Neural progenitor cell (in vitro differentiated cells): Measurements from ENCODE around the gene DIP2A. TPM values are rescaled to one million over a fixed set of nuclear protein-coding genes. Genes with fewer than 3 reads are reported as not detected.

Experiments used
- DNase-seq: peaks from one replicate; pipeline ENCODE4 v3.0.0-alpha.2; 2016; ENCODE audit warnings: low spot score
- H2AFZ ChIP-seq: fragments of 200-600 bp; sonication (generic); replicated peaks from 2 replicates; pipeline ENCODE4 v1.6.1; 2016; ENCODE audit warnings: antibody characterized with exemption
- H3F3A ChIP-seq: fragments of 200-600 bp; sonication (generic); 2 replicates; pipeline ENCODE4 v1.6.1; 2016; ENCODE audit warnings: antibody characterized with exemption, low read depth
- H3K27ac ChIP-seq: fragments of 200-600 bp; sonication (generic); 2 replicates; pipeline ENCODE4 v1.5.1; 2016; ENCODE audit warnings: mild to moderate bottlenecking
- H3K27me3 ChIP-seq: fragments of 200-600 bp; sonication (generic); 2 replicates; pipeline ENCODE4 v1.6.1; 2016; ENCODE audit warnings: mild to moderate bottlenecking, moderate library complexity
- H3K36me3 ChIP-seq: fragments of 200-600 bp; sonication (generic); 2 replicates; pipeline ENCODE4 v1.5.1; 2016
- H3K4me1 ChIP-seq: fragments of 200-600 bp; sonication (generic); 2 replicates; pipeline ENCODE4 v1.6.1; 2016; ENCODE audit warnings: mixed run types
- H3K4me2 ChIP-seq: fragments of 200-600 bp; sonication (generic); 2 replicates; pipeline ENCODE4 v1.6.1; 2016
- H3K4me3 ChIP-seq: fragments of 200-600 bp; sonication (generic); 2 replicates; pipeline ENCODE4 v1.5.1; 2016
- H3K79me2 ChIP-seq: fragments of 200-600 bp; sonication (generic); 2 replicates; pipeline ENCODE4 v1.6.1; 2016; ENCODE audit warnings: low read depth
- H3K9ac ChIP-seq: fragments of 200-600 bp; sonication (generic); 2 replicates; pipeline ENCODE4 v1.6.1; 2016
- H3K9me3 ChIP-seq: fragments of 200-600 bp; sonication (generic); 2 replicates; pipeline ENCODE4 v1.5.1; 2016; ENCODE audit warnings: low read depth
- H4K20me1 ChIP-seq: fragments of 200-600 bp; sonication (generic); 2 replicates; pipeline ENCODE4 v1.6.1; 2016; ENCODE audit warnings: low read depth
- H3K27ac Mint-ChIP-seq: 3 replicates; pipeline ENCODE4 v1.8.0; 2021; ENCODE audit warnings: mixed read lengths
- H3K27me3 Mint-ChIP-seq: 2 replicates; pipeline ENCODE4 v1.8.0; 2022; ENCODE audit warnings: low read depth, mild to moderate bottlenecking, inconsistent platforms, moderate library complexity, mixed read lengths; ENCODE audit not compliant: insufficient read depth
- H3K36me3 Mint-ChIP-seq: 3 replicates; pipeline ENCODE4 v1.8.0; 2021; ENCODE audit warnings: mixed read lengths
- H3K4me1 Mint-ChIP-seq: 3 replicates; pipeline ENCODE4 v1.8.0; 2021; ENCODE audit warnings: mixed read lengths
- H3K4me3 Mint-ChIP-seq: 3 replicates; pipeline ENCODE4 v1.8.0; 2021; ENCODE audit warnings: mild to moderate bottlenecking, moderate library complexity, mixed read lengths
- H3K9me3 Mint-ChIP-seq: 3 replicates; pipeline ENCODE4 v1.8.0; 2020; ENCODE audit warnings: mixed read lengths
- EZH2 ChIP-seq: fragments of 200-600 bp; sonication (generic); IDR thresholded peaks from 2 replicates; pipeline ENCODE4 v1.6.1; 2017; ENCODE audit warnings: antibody characterized with exemption, mild to moderate bottlenecking, moderate library complexity
- EZH2phosphoT487 ChIP-seq: fragments of 200-600 bp; sonication (generic); IDR thresholded peaks from 2 replicates; pipeline ENCODE4 v1.6.1; 2017; ENCODE audit warnings: antibody characterized with exemption
- total RNA-seq: library from RNA; depleted of rRNA; stranded (reverse); fragments of >200 nt; gene quantifications from 2 replicates; pipeline ENCODE4 v1.2.3, GENCODE V29; 2015; ENCODE audit warnings: low replicate concordance
- TF ChIP-seq, protein P1 (sequence below): fragments of 200-600 bp; sonication (generic); IDR thresholded peaks from 2 replicates; pipeline ENCODE4 v1.5.1; 2017; ENCODE audit warnings: antibody characterized with exemption, mild to moderate bottlenecking

The DIP2A gene
- total RNA-seq, 1 donor from 2014 or later, result 50.7 TPM

DNA sequence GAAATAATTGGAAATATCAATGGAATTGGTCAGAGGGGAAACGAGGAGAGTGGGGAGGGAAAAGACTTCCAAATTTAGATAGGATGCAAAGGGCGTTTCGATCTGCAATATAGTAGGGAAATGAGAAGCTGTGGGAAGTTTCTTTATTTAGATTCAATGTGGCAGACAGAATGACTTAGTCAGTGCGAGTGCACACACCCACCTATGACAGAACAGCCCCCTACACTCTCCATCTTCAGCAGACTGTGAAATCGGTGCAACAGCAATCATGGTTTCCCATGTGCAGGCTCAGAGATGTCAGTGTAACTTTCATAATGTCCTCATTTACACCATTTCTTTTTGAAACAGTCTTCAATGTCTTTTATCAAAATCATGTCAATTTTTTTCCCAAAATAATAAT, 46.0 kb downstream of the DIP2A start:
- H3K4me3 ChIP-seq, result no peak overlapping the region
- H4K20me1 ChIP-seq, result no peaks in the 10 kb centered on the region
- TF ChIP-seq EZH2 (no peak), EZH2phosphoT487 (no peak)
- TF ChIP-seq, protein P1, sequence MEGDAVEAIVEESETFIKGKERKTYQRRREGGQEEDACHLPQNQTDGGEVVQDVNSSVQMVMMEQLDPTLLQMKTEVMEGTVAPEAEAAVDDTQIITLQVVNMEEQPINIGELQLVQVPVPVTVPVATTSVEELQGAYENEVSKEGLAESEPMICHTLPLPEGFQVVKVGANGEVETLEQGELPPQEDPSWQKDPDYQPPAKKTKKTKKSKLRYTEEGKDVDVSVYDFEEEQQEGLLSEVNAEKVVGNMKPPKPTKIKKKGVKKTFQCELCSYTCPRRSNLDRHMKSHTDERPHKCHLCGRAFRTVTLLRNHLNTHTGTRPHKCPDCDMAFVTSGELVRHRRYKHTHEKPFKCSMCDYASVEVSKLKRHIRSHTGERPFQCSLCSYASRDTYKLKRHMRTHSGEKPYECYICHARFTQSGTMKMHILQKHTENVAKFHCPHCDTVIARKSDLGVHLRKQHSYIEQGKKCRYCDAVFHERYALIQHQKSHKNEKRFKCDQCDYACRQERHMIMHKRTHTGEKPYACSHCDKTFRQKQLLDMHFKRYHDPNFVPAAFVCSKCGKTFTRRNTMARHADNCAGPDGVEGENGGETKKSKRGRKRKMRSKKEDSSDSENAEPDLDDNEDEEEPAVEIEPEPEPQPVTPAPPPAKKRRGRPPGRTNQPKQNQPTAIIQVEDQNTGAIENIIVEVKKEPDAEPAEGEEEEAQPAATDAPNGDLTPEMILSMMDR, result no peak
- no peak overlapping the region for H3K27ac Mint-ChIP-seq
- H3K9ac ChIP-seq, result no peak overlapping the region
- H3K4me1 Mint-ChIP-seq, result no peaks in the 10 kb centered on the region
- H3K4me1 ChIP-seq, result no peaks in the 10 kb centered on the region
- no peaks in the 10 kb centered on the region for H3F3A ChIP-seq
- H3K4me3 Mint-ChIP-seq, result no peak overlapping the region
- peaks cover 38% of the 10 kb centered on the region for H3K36me3 Mint-ChIP-seq
- H3K27me3 Mint-ChIP-seq, result no peaks in the 10 kb centered on the region
- no peaks in the 10 kb centered on the region for H3K9me3 ChIP-seq
- H3K27me3 ChIP-seq, result no peaks in the 10 kb centered on the region
- no peaks in the 10 kb centered on the region for H3K79me2 ChIP-seq
- no peak overlapping the region for H3K4me2 ChIP-seq
- no peaks in the 10 kb centered on the region for H3K9me3 Mint-ChIP-seq
- H3K27ac ChIP-seq, result no peak overlapping the region
- DNase-seq, result no peak
- no peaks in the 10 kb centered on the region for H3K36me3 ChIP-seq
- no peak overlapping the region for H2AFZ ChIP-seq

DNA sequence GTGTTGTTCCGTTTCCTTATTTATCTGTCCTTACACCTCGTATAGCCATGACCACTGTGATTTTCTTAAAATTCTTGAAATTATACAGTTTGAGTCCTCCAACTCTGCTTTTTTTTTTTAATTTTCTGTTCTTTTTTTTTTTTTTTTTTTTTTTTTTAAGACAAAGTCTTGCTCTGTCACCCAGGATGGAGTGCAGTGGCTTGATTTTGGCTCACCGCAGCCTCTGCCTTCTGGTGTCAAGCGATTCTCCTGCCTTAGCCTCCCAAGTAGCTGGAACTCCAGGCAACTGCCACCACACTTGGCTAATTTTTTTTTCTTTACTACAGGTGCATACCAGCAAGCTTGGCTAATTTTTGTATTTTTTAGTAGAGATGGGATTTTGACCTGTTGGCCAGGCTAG, 48.9 kb downstream of the DIP2A start:
- no peaks in the 10 kb centered on the region for H3K4me1 Mint-ChIP-seq
- H3K27me3 ChIP-seq, result no peaks in the 10 kb centered on the region
- no peaks in the 10 kb centered on the region for H3K79me2 ChIP-seq
- H3F3A ChIP-seq, result no peaks in the 10 kb centered on the region
- peaks cover 55% of the 10 kb centered on the region for H3K36me3 Mint-ChIP-seq
- TF ChIP-seq EZH2phosphoT487 (no peak), EZH2 (no peak)
- TF ChIP-seq, protein P1, result no peak
- no peak overlapping the region for H3K27ac Mint-ChIP-seq
- no peak overlapping the region for H3K4me3 Mint-ChIP-seq
- DNase-seq, result no peak
- H3K36me3 ChIP-seq, result no peaks in the 10 kb centered on the region
- no peaks in the 10 kb centered on the region for H3K27me3 Mint-ChIP-seq
- peaks cover 3% of the 10 kb centered on the region for H3K9me3 Mint-ChIP-seq
- H3K4me3 ChIP-seq, result no peak overlapping the region
- no peak overlapping the region for H3K27ac ChIP-seq
- H2AFZ ChIP-seq, result no peak overlapping the region
- no peaks in the 10 kb centered on the region for H3K9me3 ChIP-seq
- H3K9ac ChIP-seq, result no peak overlapping the region
- no peaks in the 10 kb centered on the region for H4K20me1 ChIP-seq
- no peaks in the 10 kb centered on the region for H3K4me1 ChIP-seq
- H3K4me2 ChIP-seq, result no peak overlapping the region

DNA sequence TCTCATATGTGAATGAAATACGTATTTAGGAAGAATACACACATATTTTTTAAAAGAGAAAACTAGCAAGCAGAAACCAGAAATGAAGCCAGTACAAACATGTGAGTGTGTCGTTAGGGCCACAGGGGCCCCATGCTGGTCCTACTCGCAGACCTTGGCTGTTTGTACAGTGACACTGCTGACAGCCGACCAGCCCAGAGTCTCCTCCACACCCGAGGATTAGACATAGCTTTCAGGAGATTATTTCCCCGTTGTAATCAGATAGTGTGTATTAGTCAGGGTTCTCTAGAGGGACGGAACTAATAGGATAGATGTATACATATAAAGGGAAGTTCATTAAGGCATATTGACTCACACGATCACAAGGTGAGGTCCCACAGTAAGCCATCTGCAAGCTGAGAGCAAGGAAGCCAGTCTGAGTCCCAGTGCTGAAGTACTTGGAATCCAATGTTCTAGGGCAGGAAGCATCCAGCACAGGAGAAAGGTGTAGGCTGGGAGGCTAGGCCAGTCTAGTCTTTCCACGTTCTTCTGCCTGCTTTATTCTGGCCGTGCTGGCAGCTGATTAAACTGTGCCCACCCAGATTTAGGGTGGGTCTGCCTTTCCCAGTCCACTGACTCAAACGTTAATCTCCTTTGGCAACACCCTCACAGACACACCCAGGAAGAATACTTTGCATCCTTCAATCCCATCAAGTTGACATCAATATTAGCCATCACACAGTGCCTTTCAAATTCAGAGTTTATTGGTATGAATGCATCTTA, 51.2 kb downstream of the DIP2A start:
- Mint-ChIP-seq H3K36me3 (peaks cover 57% of the 10 kb centered on the region), H3K27me3 (no peaks in the 10 kb centered on the region), H3K4me1 (no peaks in the 10 kb centered on the region), H3K4me3 (no peak overlapping the region), H3K27ac (no peak overlapping the region), H3K9me3 (peaks cover 5% of the 10 kb centered on the region)
- Histone ChIP-seq H3K9ac (no peak overlapping the region), H3K4me2 (no peak overlapping the region), H4K20me1 (no peaks in the 10 kb centered on the region), H3K27me3 (no peaks in the 10 kb centered on the region), H3K9me3 (no peaks in the 10 kb centered on the region), H3K4me3 (no peak overlapping the region), H3K79me2 (no peaks in the 10 kb centered on the region), H3K36me3 (peaks cover 9% of the 10 kb centered on the region), H3F3A (no peaks in the 10 kb centered on the region), H3K4me1 (no peaks in the 10 kb centered on the region), H3K27ac (no peak overlapping the region), H2AFZ (no peak overlapping the region)
- no peak for DNase-seq
- TF ChIP-seq, protein P1, result no peak
- TF ChIP-seq EZH2 (no peak), EZH2phosphoT487 (no peak)
